Measurements from ENCODE around the gene MPL.

- no peak for TF ChIP-seq POLR2AphosphoS5 (IDR thresholded peaks at IDR 0.05; ENCODE audit: low read depth, low read length)
- no peak for TF ChIP-seq SIN3A (IDR thresholded peaks at IDR 0.05; ENCODE audit: borderline replicate concordance, insufficient read depth, low read length)
- TF ChIP-seq TAF1 (IDR thresholded peaks at IDR 0.05; ENCODE audit: borderline replicate concordance, insufficient read depth, low read length), result no peak
- no peak for TF ChIP-seq REST (IDR thresholded peaks at IDR 0.05; ENCODE audit: insufficient read depth in 1 of 2, low read depth in 2 of 2, low read length in 2 of 2)
- no peak for TF ChIP-seq FOXP2 (optimal IDR thresholded peaks at IDR 0.05; ENCODE audit: borderline replicate concordance, extremely low read depth, extremely low read length, insufficient read depth)
These were observed 19.7 kb upstream of the MPL start for GRCh38 chr1:43317817-43318471.
